Inflammatory macrophage treated with lipopolysaccharide for 4 hours (primary cell): ENCODE results near the gene DDR2.
A peak's percentile ranks its signal among the peaks of the same experiment; 100 is the strongest.
"Not testable (repeated sequence)": the region's sequence is repeated elsewhere in the genome, so short reads cannot be mapped to it uniquely, and the experiment has no call there.

ENCODE experiments used
- DNase-seq: peaks from one replicate; pipeline ENCODE4 v3.0.0-alpha.2; 2020

The DDR2 gene

GRCh38 chr1:162788783-162789182 is 156.5 kb downstream of the DDR2 start:
- DNase-seq: peak; percentile 1

- peak; percentile 59 for DNase-seq
These were observed 158.2 kb downstream of the DDR2 start, which contains the start of gene HSD17B7 for GRCh38 chr1:162790303-162790984. HSD17B7 (plus strand) TSS chr1:162790702; CDS start chr1:162790801, 99 bp downstream.

- not testable (repeated sequence) for DNase-seq
These were observed 158.7 kb downstream of the DDR2 start for GRCh38 chr1:162790985-162791357.

- not testable (repeated sequence) for DNase-seq
These were observed 162.0 kb downstream of the DDR2 start for GRCh38 chr1:162794284-162794683.

GRCh38 chr1:162796617-162797279 is 164.5 kb downstream of the DDR2 start:
- DNase-seq: not testable (repeated sequence)

GRCh38 chr1:162799995-162800830 is 167.9 kb downstream of the DDR2 start:
- DNase-seq: peak; percentile 1

- DNase-seq: not testable (repeated sequence)
These were observed 175.2 kb downstream of the DDR2 start for GRCh38 chr1:162807503-162807902.

- DNase-seq: not testable (repeated sequence)
These were observed 180.1 kb downstream of the DDR2 start for GRCh38 chr1:162812357-162812756.

- DNase-seq: not testable (repeated sequence)
These were observed 185.9 kb downstream of the DDR2 start for GRCh38 chr1:162818136-162818535.

- DNase-seq: not testable (repeated sequence)
These were observed 186.4 kb downstream of the DDR2 start for GRCh38 chr1:162818666-162819065.

- no peak for DNase-seq
These were observed 190.3 kb downstream of the DDR2 start for GRCh38 chr1:162822391-162823200.

- DNase-seq: no peak
These were observed 191.0 kb downstream of the DDR2 start for GRCh38 chr1:162823231-162823630.

- no peak for DNase-seq
These were observed 191.7 kb downstream of the DDR2 start for GRCh38 chr1:162823771-162824525.

GRCh38 chr1:162829268-162829667 is 197.0 kb downstream of the DDR2 start:
- DNase-seq: no peak

GRCh38 chr1:162832470-162832869 is 200.2 kb downstream of the DDR2 start:
- no peak for DNase-seq

- no peak for DNase-seq
These were observed 203.1 kb downstream of the DDR2 start for GRCh38 chr1:162835157-162835899.
